GM23338 (cell line): ENCODE measurements around the gene HEPACAM. TPM values are rescaled to one million over a fixed set of nuclear protein-coding genes. Genes with fewer than 3 reads are reported as not detected.

Source experiments
- ATAC-seq: fragments of 200-7000 bp; cut with Tn5 transposase; 3 replicates; pipeline ENCODE4 v1.9.1; 2020
- DNase-seq: peaks from one replicate; pipeline ENCODE4 v3.0.0-alpha.2; 2015; ENCODE audit warnings: low spot score
- H2AFZ ChIP-seq: fragments of 200-600 bp; sonication (generic); 2 replicates; pipeline ENCODE4 v1.8.0; 2016; ENCODE audit warnings: antibody characterized with exemption, mild to moderate bottlenecking, moderate library complexity
- H3F3A ChIP-seq: fragments of 200-600 bp; sonication (generic); replicated peaks from 2 replicates; pipeline ENCODE4 v1.8.0; 2017; ENCODE audit warnings: antibody characterized with exemption, mixed run types, low read depth
- H3K27ac ChIP-seq: fragments of 200-600 bp; sonication (generic); 2 replicates; pipeline ENCODE4 v1.6.1; 2016; ENCODE audit warnings: low read depth
- H3K27me3 ChIP-seq: fragments of 200-600 bp; sonication (generic); 2 replicates; pipeline ENCODE4 v1.8.0; 2016; ENCODE audit warnings: mild to moderate bottlenecking, mixed run types, moderate library complexity; ENCODE audit not compliant: insufficient read depth
- H3K36me3 ChIP-seq: fragments of 200-600 bp; sonication (generic); 2 replicates; pipeline ENCODE4 v1.8.0; 2016; ENCODE audit warnings: mild to moderate bottlenecking; ENCODE audit not compliant: insufficient read depth
- H3K4me1 ChIP-seq: fragments of 200-600 bp; sonication (generic); 2 replicates; pipeline ENCODE4 v1.8.0; 2016; ENCODE audit warnings: mild to moderate bottlenecking, moderate library complexity; ENCODE audit not compliant: insufficient read depth
- H3K4me2 ChIP-seq: fragments of 200-600 bp; sonication (generic); 2 replicates; pipeline ENCODE4 v1.7.1; 2017; ENCODE audit warnings: mixed run types
- H3K4me3 ChIP-seq: fragments of 200-600 bp; sonication (generic); 2 replicates; pipeline ENCODE4 v1.6.1; 2016; ENCODE audit warnings: mixed run types
- H3K79me2 ChIP-seq: fragments of 200-600 bp; sonication (generic); replicated peaks from 2 replicates; pipeline ENCODE4 v1.8.0; 2017; ENCODE audit warnings: mild to moderate bottlenecking; ENCODE audit not compliant: insufficient read depth
- H3K9me2 ChIP-seq: fragments of 200-600 bp; sonication (generic); 2 replicates; pipeline ENCODE4 v1.8.0; 2017; ENCODE audit not compliant: insufficient read depth
- H4K20me1 ChIP-seq: fragments of 200-600 bp; sonication (generic); replicated peaks from 2 replicates; pipeline ENCODE4 v1.8.0; 2017; ENCODE audit warnings: mild to moderate bottlenecking; ENCODE audit not compliant: insufficient read depth
- H3K27ac Mint-ChIP-seq: 2 replicates; pipeline ENCODE4 v1.8.0; 2020; ENCODE audit warnings: inconsistent platforms, mild to moderate bottlenecking, moderate library complexity, mixed read lengths
- H3K27me3 Mint-ChIP-seq: 3 replicates; pipeline ENCODE4 v1.8.0; 2022; ENCODE audit warnings: low read depth, mild to moderate bottlenecking, moderate library complexity, mixed read lengths, inconsistent platforms; ENCODE audit not compliant: insufficient read depth, poor library complexity
- H3K36me3 Mint-ChIP-seq: 3 replicates; pipeline ENCODE4 v1.8.0; 2021; ENCODE audit warnings: low read depth, mild to moderate bottlenecking, inconsistent platforms, moderate library complexity, mixed read lengths
- H3K4me1 Mint-ChIP-seq: 3 replicates; pipeline ENCODE4 v1.8.0; 2020; ENCODE audit warnings: mild to moderate bottlenecking, inconsistent platforms, mixed read lengths
- H3K4me3 Mint-ChIP-seq: 3 replicates; pipeline ENCODE4 v1.8.0; 2021; ENCODE audit warnings: moderate library complexity, mild to moderate bottlenecking, inconsistent platforms, mixed read lengths
- H3K9me3 Mint-ChIP-seq: 3 replicates; pipeline ENCODE4 v1.8.0; 2020; ENCODE audit warnings: moderate library complexity, mild to moderate bottlenecking, inconsistent platforms, mixed read lengths
- CREB1 ChIP-seq: fragments of 250-450 bp; sonication (Bioruptor Pico); IDR thresholded peaks from 2 replicates; pipeline ENCODE4 v1.5.0; 2020; ENCODE audit warnings: low read depth, mild to moderate bottlenecking, moderate library complexity
- EZH2 ChIP-seq: fragments of 200-600 bp; sonication (generic); IDR thresholded peaks from one replicate; pipeline ENCODE4 v1.8.0; 2017; ENCODE audit warnings: antibody characterized with exemption, mild to moderate bottlenecking, low read depth; ENCODE audit not compliant: unreplicated experiment
- EZH2phosphoT487 ChIP-seq: fragments of 200-600 bp; sonication (generic); IDR thresholded peaks from one replicate; pipeline ENCODE4 v1.8.1; 2018; ENCODE audit warnings: antibody characterized with exemption; ENCODE audit not compliant: unreplicated experiment
- JUNB ChIP-seq: IDR thresholded peaks from one replicate; pipeline ENCODE4 v1.6.1; 2016; ENCODE audit warnings: antibody characterized with exemption; ENCODE audit not compliant: unreplicated experiment
- NANOG ChIP-seq: IDR thresholded peaks from 2 replicates; pipeline ENCODE4 v1.6.1; 2016; ENCODE audit warnings: antibody characterized with exemption, borderline replicate concordance
- POLR2AphosphoS5 ChIP-seq: IDR thresholded peaks from 2 replicates; pipeline ENCODE4 v1.6.1; 2016; ENCODE audit warnings: antibody characterized with exemption, low read depth
- STAT1 ChIP-seq: IDR thresholded peaks from one replicate; pipeline ENCODE4 v1.6.1; 2016; ENCODE audit warnings: antibody characterized with exemption; ENCODE audit not compliant: unreplicated experiment
- ZNF114 ChIP-seq: fragments of 250-450 bp; sonication (Bioruptor Pico); IDR thresholded peaks from 2 replicates; pipeline ENCODE4 v1.5.0; 2020; ENCODE audit warnings: mild to moderate bottlenecking, moderate library complexity
- ZNF331 ChIP-seq: fragments of 250-450 bp; sonication (Bioruptor Pico); IDR thresholded peaks from 2 replicates; pipeline ENCODE4 v1.5.0; 2020; ENCODE audit warnings: low read depth, mild to moderate bottlenecking, moderate library complexity
- polyA plus RNA-seq: library from polyadenylated mRNA; unstranded; fragments of >200 nt; fragmentation: Nextera tagmentation; extraction: Ambion mirVana; gene quantifications from 2 replicates; pipeline ENCODE4 v1.2.1, GENCODE V29; 2016
- total RNA-seq: library from RNA; depleted of rRNA; stranded (reverse); fragments of >200 nt; shearing (Covaris generic); gene quantifications from 2 replicates; pipeline ENCODE4 v1.2.3, GENCODE V29; 2014
- TF ChIP-seq, protein P1 (sequence below): IDR thresholded peaks from one replicate; pipeline ENCODE4 v1.6.1; 2018; ENCODE audit warnings: antibody characterized with exemption; ENCODE audit not compliant: unreplicated experiment
- TF ChIP-seq, protein P2 (sequence below), 2 experiments: fragments of 200-600 bp in 1 of 2; sonication (generic) in 1 of 2; conservative IDR thresholded peaks; 2 replicates each; pipeline versions ENCODE4 v1.5.1 to v1.6.1; 2016 to 2017; ENCODE audit warnings: antibody characterized with exemption in 2 of 2, low read depth in 2 of 2, mild to moderate bottlenecking in 2 of 2, moderate library complexity in 1 of 2
- TF ChIP-seq, protein P3 (sequence below): IDR thresholded peaks from 2 replicates; pipeline ENCODE4 v1.6.1; 2016; ENCODE audit warnings: antibody characterized with exemption
- TF ChIP-seq, protein P4 (sequence below): fragments of 250-450 bp; sonication (Bioruptor Pico); IDR thresholded peaks from 2 replicates; pipeline ENCODE4 v1.5.0; 2020; ENCODE audit warnings: mild to moderate bottlenecking, moderate library complexity

The HEPACAM gene
- total and polyA plus RNA-seq, 2 experiments from 2014 or later, result 0.17 TPM; not detected in 1

DNA sequence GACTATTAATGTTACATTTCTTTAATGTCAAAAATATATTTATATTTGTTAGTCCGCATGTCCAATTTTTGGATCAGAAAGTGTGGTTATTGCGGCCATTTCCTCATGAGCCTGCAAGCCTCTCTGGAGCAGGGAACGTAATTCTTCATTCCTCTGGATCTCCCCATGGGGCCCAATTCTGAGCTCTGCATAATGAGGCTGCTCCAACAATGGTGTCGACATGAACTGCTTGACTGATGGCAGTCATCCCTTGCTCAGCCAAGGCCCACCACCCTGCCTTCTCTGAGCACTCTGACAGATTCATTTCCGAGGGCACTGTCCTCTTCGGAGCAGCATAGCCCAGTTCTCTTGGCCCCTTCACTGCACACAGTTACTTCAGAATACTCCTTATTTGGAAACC, 3.1 kb upstream of the HEPACAM start:
- H3K4me2 ChIP-seq, result no peak overlapping the region
- DNase-seq, result no peak
- H3K36me3 Mint-ChIP-seq, result no peaks in the 10 kb centered on the region
- ATAC-seq, result peak; percentile 50; the same call in 2 of the 3 replicates
- no peaks in the 10 kb centered on the region for H3K79me2 ChIP-seq
- H3K27me3 ChIP-seq, result peaks cover 11% of the 10 kb centered on the region; the same call in 1 of the 2 replicates
- no peak overlapping the region for H3K27ac ChIP-seq
- 0 out of 2 replicates have a peak overlapping the region, but pooled peaks have one; percentile 14 for H2AFZ ChIP-seq
- no peaks in the 10 kb centered on the region for H3K4me1 Mint-ChIP-seq
- no peak overlapping the region for H3K4me3 Mint-ChIP-seq
- no peaks in the 10 kb centered on the region for H4K20me1 ChIP-seq
- TF ChIP-seq ZNF331 (CRISPR knock-in tag) (no peak), EZH2 (no peak), JUNB (no peak), STAT1 (no peak), EZH2phosphoT487 (no peak), CREB1 (no peak), ZNF114 (CRISPR knock-in tag) (no peak), POLR2AphosphoS5 (no peak), NANOG (no peak)
- TF ChIP-seq, protein P1, sequence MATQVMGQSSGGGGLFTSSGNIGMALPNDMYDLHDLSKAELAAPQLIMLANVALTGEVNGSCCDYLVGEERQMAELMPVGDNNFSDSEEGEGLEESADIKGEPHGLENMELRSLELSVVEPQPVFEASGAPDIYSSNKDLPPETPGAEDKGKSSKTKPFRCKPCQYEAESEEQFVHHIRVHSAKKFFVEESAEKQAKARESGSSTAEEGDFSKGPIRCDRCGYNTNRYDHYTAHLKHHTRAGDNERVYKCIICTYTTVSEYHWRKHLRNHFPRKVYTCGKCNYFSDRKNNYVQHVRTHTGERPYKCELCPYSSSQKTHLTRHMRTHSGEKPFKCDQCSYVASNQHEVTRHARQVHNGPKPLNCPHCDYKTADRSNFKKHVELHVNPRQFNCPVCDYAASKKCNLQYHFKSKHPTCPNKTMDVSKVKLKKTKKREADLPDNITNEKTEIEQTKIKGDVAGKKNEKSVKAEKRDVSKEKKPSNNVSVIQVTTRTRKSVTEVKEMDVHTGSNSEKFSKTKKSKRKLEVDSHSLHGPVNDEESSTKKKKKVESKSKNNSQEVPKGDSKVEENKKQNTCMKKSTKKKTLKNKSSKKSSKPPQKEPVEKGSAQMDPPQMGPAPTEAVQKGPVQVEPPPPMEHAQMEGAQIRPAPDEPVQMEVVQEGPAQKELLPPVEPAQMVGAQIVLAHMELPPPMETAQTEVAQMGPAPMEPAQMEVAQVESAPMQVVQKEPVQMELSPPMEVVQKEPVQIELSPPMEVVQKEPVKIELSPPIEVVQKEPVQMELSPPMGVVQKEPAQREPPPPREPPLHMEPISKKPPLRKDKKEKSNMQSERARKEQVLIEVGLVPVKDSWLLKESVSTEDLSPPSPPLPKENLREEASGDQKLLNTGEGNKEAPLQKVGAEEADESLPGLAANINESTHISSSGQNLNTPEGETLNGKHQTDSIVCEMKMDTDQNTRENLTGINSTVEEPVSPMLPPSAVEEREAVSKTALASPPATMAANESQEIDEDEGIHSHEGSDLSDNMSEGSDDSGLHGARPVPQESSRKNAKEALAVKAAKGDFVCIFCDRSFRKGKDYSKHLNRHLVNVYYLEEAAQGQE, result no peak
- TF ChIP-seq, protein P2, sequence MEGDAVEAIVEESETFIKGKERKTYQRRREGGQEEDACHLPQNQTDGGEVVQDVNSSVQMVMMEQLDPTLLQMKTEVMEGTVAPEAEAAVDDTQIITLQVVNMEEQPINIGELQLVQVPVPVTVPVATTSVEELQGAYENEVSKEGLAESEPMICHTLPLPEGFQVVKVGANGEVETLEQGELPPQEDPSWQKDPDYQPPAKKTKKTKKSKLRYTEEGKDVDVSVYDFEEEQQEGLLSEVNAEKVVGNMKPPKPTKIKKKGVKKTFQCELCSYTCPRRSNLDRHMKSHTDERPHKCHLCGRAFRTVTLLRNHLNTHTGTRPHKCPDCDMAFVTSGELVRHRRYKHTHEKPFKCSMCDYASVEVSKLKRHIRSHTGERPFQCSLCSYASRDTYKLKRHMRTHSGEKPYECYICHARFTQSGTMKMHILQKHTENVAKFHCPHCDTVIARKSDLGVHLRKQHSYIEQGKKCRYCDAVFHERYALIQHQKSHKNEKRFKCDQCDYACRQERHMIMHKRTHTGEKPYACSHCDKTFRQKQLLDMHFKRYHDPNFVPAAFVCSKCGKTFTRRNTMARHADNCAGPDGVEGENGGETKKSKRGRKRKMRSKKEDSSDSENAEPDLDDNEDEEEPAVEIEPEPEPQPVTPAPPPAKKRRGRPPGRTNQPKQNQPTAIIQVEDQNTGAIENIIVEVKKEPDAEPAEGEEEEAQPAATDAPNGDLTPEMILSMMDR (conservative IDR thresholded peaks at IDR 0.05; ENCODE audit: low read depth in 2 of 2), result no peak
- TF ChIP-seq, protein P3, sequence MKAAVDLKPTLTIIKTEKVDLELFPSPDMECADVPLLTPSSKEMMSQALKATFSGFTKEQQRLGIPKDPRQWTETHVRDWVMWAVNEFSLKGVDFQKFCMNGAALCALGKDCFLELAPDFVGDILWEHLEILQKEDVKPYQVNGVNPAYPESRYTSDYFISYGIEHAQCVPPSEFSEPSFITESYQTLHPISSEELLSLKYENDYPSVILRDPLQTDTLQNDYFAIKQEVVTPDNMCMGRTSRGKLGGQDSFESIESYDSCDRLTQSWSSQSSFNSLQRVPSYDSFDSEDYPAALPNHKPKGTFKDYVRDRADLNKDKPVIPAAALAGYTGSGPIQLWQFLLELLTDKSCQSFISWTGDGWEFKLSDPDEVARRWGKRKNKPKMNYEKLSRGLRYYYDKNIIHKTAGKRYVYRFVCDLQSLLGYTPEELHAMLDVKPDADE, result no peak
- TF ChIP-seq, protein P4, sequence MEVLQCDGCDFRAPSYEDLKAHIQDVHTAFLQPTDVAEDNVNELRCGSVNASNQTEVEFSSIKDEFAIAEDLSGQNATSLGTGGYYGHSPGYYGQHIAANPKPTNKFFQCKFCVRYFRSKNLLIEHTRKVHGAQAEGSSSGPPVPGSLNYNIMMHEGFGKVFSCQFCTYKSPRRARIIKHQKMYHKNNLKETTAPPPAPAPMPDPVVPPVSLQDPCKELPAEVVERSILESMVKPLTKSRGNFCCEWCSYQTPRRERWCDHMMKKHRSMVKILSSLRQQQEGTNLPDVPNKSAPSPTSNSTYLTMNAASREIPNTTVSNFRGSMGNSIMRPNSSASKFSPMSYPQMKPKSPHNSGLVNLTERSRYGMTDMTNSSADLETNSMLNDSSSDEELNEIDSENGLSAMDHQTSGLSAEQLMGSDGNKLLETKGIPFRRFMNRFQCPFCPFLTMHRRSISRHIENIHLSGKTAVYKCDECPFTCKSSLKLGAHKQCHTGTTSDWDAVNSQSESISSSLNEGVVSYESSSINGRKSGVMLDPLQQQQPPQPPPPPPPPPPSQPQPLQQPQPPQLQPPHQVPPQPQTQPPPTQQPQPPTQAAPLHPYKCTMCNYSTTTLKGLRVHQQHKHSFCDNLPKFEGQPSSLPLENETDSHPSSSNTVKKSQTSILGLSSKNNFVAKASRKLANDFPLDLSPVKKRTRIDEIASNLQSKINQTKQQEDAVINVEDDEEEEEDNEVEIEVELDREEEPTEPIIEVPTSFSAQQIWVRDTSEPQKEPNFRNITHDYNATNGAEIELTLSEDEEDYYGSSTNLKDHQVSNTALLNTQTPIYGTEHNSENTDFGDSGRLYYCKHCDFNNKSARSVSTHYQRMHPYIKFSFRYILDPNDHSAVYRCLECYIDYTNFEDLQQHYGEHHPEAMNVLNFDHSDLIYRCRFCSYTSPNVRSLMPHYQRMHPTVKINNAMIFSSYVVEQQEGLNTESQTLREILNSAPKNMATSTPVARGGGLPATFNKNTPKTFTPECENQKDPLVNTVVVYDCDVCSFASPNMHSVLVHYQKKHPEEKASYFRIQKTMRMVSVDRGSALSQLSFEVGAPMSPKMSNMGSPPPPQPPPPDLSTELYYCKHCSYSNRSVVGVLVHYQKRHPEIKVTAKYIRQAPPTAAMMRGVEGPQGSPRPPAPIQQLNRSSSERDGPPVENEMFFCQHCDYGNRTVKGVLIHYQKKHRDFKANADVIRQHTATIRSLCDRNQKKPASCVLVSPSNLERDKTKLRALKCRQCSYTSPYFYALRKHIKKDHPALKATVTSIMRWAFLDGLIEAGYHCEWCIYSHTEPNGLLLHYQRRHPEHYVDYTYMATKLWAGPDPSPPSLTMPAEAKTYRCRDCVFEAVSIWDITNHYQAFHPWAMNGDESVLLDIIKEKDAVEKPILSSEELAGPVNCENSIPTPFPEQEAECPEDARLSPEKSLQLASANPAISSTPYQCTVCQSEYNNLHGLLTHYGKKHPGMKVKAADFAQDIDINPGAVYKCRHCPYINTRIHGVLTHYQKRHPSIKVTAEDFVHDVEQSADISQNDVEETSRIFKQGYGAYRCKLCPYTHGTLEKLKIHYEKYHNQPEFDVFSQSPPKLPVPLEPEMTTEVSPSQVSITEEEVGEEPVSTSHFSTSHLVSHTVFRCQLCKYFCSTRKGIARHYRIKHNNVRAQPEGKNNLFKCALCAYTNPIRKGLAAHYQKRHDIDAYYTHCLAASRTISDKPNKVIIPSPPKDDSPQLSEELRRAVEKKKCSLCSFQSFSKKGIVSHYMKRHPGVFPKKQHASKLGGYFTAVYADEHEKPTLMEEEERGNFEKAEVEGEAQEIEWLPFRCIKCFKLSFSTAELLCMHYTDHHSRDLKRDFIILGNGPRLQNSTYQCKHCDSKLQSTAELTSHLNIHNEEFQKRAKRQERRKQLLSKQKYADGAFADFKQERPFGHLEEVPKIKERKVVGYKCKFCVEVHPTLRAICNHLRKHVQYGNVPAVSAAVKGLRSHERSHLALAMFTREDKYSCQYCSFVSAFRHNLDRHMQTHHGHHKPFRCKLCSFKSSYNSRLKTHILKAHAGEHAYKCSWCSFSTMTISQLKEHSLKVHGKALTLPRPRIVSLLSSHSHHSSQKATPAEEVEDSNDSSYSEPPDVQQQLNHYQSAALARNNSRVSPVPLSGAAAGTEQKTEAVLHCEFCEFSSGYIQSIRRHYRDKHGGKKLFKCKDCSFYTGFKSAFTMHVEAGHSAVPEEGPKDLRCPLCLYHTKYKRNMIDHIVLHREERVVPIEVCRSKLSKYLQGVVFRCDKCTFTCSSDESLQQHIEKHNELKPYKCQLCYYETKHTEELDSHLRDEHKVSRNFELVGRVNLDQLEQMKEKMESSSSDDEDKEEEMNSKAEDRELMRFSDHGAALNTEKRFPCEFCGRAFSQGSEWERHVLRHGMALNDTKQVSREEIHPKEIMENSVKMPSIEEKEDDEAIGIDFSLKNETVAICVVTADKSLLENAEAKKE (CRISPR knock-in tag), result no peak
- no peaks in the 10 kb centered on the region for H3K9me2 ChIP-seq
- no peak overlapping the region for H3K4me3 ChIP-seq
- H3F3A ChIP-seq, result no peaks in the 10 kb centered on the region
- no peaks in the 10 kb centered on the region for H3K9me3 Mint-ChIP-seq
- H3K27me3 Mint-ChIP-seq, result peaks cover 6% of the 10 kb centered on the region
- no peak overlapping the region for H3K27ac Mint-ChIP-seq
- no peaks in the 10 kb centered on the region for H3K4me1 ChIP-seq
- no peaks in the 10 kb centered on the region for H3K36me3 ChIP-seq
